ENCODE measurements around the gene FAHD1.
A peak's percentile ranks its signal among the peaks of the same experiment; 100 is the strongest.
"Not testable (repeated sequence)": the region's sequence is repeated elsewhere in the genome, so short reads cannot be mapped to it uniquely, and the experiment has no call there.

Gene FAHD1

DNA sequence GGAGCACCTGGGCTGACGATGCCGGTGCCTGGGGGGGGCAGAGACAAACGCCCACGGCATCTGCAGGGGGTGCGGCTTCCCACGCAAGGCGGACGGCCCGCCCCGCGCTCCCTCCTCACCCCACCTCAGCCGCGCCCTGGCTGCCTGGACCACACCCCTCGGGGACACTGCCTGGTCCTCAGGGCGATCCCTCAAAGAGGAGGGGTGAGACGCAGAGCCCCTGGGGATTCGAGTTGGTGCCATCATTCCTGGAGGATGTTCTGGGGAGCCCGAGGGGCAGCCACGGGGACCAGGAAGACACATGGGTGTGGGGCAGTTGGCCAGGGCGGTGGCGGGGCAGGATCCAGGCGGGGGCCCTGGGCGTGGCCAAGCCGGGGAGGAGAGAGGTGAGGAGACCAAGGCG lies 37.4 kb upstream of the FAHD1 start:
- DNase-seq (ENCODE audit: low read depth in 2 of 2) = no peak

DNA sequence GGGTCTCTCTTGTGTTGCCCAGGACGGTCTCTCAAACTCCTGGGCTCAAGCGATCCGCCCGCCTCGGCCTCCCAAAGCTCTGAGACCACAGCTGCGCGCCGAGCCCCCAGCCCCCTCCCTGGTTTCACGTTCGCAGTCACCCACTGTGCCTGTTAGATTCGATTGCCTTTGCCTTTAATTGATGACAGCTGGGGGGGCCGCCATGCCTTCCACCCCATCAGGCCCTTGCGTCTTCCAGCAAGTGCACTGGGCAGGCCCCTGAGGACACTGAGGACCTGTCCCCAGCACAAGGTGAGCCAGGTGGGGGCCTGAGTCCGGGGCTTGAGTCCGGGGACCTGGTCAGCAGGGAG lies 36.8 kb upstream of the FAHD1 start:
- DNase-seq (ENCODE audit: low read depth in 2 of 2) = no peak

DNA sequence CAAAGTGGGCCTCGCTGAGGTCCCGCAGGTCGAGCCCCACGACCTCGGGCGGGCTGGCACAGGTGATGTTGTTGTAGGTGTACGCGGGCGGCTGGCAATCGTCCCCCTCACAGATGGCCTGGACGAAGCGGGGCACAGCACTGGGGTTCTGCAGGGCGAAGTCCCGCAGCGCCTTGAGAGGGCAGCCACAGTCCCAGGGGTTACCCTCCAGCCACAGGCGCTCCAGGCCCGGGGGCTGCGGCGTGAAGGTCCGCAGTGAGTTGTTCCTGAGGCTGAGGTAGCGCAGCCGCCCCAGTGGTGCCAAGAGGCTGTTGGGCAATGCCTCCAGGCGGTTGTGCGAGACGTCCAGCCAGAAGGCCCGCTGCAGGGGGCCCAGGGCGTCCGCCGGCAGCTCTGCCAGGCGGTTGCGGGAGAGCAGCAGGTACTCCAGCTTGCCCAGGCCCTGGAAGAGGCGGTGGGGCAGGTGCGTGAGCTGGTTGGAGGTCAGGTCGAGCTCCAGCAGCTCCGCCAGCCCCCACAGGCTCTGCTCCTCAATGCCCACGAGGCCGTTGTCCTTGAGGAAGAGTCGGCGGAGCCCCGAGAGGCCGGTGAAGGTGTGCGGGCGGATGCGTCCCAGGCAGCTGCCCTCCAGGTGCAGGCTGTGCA lies 36.3 kb upstream of the FAHD1 start:
- no peak for DNase-seq (ENCODE audit: low read depth in 2 of 2)

DNA sequence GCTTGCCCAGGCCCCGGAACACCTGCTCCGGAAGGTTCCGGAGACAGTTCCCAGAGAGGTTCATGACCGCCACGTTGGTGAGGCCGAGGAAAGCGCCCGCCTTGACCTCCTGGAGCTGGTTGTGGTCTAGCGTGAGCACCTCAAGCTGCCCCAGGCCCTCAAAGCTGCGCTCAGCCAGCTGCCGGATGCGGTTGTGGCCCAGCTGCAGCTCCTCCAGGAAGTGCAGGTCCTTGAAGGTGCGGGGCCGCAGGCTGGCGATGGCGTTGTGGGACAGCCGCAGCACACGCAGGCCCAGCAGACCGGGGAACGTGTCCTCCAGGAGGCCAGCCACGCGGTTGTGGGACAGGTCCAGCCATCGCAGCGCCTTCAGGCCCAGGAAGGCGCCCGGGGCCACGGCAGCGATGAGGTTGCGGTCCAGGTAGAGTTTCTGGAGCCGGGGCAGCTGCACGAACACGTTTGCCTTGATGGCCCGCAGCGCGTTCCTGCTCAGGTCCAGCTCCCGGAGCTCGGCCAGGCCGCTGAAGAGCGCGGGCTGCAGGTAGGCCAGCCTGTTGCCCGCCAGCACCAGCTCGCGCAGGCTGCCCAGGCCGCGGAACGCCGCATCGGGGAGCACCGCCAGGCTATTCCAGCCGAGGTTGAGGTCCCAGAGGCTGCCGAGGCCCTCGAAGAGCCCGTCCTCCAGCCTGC lies 35.6 kb upstream of the FAHD1 start:
- DNase-seq (ENCODE audit: low read depth in 2 of 2) = no peak

DNA sequence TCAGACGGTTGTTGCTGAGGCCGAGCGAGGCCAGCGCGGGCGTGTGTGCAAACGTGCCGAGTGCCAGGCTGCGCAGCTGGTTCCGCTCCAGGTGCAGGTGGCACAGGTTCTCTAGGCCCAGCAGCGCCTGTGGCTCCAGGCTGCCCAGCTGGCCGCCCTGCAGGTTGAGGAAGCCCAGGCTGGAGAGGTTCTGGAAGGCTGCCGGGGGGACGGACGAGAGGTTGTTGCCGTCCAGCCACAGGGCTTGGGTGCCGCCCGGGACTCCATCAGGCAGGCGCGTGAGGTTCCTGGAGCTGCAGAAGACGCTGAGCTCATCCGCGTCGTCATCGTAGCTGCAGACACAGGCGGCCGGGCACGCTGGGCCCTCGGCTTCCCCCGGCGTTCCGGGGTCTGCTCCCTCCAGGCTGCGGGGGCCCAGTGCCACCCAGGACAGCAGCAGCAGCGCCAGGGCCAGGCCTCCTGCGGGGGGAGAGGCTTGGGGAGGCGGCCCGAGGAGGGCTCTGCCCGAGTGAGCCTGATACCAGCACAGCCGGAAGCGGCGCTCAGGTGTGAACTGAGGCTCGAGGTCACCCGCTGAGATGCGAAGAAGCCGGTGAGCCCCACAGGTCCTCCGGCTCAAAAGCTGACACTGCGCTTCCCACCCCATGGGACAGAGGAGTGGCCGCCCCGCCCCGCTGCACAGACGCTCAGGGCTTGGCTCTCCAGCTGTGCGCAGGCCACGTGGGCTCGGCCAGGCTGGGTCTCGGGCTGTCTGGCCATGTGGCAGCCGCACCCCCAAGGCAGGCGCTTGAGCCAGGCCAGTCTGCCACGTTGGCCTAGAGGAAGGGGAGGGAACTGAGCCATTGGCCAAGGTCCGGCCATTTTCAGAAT lies 34.8 kb upstream of the FAHD1 start:
- no peak for DNase-seq (ENCODE audit: low read depth in 2 of 2)

DNA sequence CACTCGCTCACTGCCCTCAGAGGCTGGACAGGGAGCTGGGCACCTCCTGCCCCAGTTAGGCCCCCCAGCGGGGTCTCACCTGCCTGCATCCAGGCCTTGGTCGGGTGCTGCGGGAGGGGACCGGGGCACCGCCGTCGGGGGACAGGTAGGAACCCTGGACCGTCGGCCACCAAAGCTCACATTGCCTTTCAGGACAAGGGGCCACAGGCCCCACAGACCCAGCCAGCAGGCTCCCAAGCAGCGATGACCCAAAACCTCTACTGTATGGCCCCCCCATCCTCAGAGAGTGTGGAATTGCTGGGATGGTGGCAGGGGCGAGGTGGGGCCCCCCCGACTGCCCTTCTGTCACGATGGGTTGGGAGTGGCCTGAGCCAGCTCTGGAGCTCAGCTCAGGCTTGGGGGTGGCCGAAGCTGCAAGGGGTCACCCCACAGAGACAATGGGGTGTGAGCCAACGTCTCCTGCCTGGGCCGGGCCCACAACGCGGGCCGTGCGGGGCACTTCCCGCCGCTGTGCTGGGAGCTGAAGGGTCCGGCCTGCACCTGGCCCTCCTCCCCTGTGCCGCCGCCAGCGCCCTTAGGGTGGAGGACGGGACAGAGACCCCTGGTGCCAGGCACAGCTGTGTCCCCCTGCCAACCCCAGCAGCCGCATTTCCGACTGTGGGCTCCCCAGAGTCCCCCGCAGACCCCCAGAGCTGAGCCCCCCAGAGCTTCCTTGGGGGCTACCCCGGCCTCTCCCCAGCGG lies 34.0 kb upstream of the FAHD1 start:
- no peak for DNase-seq (ENCODE audit: low read depth in 2 of 2)

DNA sequence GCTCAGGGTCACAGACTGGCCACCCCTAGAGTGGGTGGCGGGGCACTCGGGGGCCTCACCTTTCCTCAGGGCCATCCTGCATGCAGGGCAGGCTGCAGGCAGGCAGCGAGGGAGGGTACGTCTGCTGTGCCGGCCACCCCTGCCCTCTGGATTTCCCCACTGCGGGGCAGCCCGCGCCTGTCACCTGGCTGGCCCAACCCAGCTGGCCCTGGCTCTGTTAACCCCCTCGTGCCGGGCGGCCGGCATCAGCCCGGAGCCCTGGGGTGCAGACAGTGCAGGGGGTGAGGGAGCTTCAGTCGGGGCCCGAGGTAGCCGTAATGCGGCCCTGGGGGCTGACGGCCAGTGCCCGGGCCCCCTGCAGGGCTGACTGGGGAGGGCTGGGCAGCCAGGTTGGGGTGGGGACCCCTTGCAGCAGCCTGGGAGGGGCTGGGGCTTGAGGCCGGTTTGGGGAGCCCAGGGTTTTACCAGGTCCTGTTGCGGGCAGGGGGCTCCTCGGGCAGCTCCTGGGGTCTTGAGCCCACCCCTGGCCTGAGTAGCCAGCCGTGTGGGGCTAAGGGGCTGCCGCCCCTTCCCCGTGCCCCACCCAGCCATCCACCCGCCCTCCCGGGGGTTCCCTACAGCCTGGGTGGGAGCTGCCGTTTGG lies 33.3 kb upstream of the FAHD1 start, which contains the start of gene IGFALS:
Gene IGFALS, minus strand, starts transcription at position 128 of the 643 bp plus-strand sequence. Its CDS starts 53 bp downstream, at position 75.
- DNase-seq (ENCODE audit: low read depth in 2 of 2) = no peak

DNA sequence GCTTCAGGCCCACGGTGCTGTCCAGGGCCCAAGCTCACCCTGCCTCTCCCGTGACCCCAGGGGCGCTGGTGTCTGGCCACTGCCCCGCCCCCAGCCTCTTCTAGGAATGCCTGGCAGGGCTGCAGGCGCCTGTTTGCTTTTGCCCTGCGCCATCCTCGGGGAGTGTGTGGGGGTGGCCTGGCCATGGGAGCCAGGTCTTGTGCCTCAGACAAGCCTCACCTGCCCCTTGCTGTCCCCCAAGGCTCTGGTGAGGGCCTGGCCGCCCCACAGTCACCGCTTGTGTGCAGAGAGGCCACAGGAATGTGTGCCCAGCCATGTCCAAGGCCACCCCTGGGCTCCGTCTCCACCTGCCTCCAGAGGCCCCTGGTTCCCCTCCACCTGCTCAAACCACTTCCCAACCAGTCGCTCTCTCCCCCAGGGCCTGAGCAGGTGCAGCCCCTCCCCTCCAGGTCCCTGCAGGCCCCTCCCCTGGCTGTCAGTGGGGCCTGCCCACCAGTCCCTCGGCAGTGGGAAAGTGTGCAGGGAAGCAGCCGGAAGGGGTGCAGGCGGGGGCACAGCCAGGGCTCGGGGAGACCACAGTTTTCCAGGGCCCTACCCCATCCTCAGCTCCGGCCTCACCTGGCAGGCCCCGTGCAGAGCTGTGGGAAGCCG lies 32.7 kb upstream of the FAHD1 start:
- no peak for DNase-seq (ENCODE audit: low read depth in 2 of 2)

DNA sequence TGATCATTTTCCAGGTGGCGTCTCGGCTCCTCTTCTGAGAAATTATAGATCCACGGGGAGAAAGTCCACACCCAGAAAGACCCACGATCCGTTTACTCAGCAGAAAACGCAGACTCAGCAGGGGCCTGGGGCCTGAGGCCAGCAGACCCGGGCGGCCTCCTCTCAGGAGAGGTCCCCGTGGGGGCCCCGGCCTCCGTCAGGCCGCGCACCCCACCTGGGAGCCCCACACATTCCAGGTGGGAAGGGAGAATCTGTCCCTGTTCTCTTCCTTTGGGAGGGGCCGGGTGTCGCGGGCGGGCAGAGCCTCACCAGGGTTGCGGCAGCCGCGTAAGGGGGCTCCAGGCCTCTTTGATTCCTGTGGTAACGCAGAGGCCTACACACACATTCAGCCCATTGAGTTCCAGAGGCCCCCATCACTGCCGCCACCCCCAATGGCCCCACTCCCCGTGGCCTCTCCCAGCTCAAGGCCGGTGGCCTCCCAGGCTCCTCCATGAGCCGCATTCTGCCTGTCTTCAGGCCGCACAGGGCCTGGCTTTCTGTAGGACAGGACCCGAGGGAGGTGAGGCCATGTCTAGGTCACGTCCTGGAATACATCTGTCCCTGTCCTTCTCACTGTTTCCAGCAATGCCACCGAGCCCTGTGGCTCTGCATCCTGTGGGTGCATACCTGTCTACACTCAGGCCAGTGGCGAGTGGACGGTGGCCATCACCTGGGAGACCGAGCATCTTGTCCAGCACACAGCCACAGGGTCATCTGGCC lies 31.9 kb upstream of the FAHD1 start:
- no peak for DNase-seq (ENCODE audit: low read depth in 2 of 2)

DNA sequence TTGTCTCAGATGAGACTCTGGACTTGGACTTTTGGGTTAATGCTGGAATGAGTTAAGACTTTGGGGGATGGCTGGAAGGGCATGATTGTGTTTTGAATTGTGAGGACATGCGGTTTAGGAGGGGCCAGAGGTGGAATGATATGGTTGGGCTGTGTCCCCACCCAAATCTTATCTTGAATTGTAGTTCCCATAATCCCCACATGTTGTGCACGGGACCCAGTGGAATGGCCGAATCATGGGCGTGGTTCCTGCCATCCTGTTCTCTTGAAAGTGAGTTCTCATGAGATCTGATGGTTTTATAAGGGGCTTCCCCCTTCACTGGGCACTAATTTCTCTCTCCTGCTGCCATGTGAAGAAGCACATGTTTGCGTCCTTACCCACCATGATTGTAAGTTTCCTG lies 27.7 kb upstream of the FAHD1 start:
- not testable (repeated sequence) for DNase-seq (ENCODE audit: low read depth in 2 of 2)

DNA sequence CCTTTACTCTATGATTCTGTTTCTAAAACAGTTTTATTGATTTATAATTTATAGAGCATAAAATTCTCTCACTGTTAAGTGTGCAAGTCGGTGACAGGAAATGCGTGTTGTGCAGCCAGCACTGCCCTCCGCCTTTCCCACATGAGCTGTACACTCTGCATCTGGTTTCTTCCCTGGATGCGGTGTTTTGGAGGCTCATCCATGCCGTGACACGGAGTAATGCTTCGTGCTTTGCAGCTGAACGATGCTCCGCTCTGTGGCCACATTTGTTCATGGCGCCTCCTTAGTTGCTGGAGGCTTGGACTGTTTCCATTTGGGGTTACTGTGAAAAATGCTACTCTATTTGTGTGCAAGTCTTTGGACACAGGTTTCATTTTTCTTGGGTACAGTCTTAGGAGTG lies 26.3 kb upstream of the FAHD1 start:
- no peak for DNase-seq (ENCODE audit: low read depth in 2 of 2)

DNA sequence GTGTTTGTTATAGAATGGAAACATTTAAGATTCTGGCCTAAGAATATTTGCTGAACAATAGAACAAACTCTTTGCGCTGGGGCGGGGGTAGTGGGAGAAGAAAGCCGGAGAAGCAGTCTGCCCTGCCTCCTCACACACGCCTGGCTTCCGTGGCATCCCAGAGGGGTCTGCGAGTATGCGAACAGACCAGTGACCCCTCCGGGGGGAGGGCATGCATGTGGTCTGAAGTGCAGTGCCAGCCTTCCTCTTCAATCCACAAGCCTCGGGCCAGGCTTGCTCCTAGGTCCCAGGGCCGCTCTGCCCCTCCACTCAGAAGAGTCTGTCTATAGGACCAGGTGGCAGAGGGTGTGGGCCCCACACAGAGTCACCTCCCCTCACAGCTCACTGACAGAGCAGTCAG lies 19.4 kb upstream of the FAHD1 start:
- no peak for DNase-seq (ENCODE audit: low read depth in 2 of 2)

DNA sequence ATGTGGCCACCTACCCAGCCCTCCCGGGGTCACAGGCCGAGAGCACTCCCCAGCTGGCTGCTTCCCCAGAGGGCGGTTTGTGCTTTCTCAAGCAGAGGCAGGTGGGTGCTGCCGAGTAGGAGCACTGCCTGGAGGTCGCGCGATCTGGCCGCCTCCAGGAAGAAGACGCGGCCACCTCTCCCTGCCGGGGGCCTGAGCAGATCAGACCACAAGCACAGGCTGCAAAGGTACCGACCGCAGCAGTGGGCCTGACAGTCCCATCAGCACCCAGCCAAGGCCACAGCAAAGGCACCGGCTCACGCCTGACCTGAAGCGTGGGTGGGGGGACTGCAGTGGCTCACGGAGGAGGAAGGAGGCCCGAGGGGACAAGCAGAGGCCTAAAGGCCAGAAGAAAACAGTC lies 18.3 kb upstream of the FAHD1 start:
- DNase-seq (ENCODE audit: low read depth in 2 of 2) = no peak

DNA sequence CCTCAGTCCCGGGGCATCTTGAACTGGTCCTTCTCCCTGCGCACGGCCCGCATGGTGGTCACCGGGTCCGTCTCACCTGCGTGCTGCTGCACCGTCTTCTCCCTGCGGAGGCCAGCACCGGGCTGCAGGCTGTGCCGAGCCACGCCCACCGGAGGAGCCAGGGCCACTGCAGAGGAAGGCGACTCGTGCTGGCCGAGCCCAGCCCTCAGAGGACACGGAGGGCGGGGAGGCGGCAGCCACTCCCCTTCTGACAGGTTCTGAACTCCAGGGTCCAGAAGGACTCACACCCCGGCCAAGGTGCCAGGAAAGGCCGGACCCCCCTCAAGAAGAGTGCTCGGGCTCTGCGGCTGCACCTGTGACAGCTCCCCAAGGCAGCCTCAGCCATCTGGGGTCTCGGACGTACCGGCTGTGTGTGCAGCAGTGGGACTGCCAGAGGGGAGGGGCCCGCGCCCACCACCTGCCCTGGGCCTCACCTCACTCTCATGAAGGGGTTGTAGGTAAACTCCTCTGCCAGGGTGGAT lies 17.7 kb upstream of the FAHD1 start:
- no peak for DNase-seq (ENCODE audit: low read depth in 2 of 2)

DNA sequence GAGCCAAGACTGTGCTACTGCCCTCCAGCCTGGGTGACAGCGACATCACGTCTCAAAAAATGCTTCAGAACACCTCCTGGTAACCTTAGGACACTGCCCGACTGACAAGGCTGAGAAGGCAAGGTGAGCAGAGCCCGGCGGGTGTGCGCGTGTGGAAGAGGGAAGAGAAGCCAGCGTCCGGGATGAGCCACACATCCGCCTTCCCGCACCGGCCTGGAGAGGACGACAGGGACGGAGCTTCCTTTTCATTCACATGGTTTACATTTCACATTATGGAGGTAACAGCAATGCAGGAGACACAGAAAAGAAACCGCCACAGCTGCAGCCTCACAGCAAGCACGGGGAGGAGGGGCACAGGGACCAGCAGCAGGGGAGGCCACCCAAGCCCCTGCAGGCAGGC lies 16.9 kb upstream of the FAHD1 start:
- DNase-seq (ENCODE audit: low read depth in 2 of 2) = no peak

DNA sequence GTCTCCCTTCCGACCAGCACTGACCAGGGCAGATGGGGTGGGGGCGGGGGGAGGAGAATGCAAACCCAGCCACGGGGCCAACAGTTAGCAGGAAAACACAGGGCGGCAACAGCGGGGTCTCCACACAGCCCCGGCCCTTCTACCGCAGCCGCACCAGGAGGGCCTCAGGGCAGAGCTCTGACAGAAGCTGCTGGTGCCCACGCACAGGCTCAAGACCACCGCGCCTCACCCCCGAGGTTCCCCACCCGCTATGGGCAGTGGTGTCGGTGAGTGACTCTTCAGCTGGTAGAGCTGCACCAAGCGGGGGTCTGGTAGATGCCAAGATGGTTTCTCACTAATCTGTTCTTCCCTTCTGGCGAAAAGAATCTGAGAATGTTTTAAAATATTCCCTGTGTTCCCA lies 16.5 kb upstream of the FAHD1 start:
- no peak for DNase-seq (ENCODE audit: low read depth in 2 of 2)

DNA sequence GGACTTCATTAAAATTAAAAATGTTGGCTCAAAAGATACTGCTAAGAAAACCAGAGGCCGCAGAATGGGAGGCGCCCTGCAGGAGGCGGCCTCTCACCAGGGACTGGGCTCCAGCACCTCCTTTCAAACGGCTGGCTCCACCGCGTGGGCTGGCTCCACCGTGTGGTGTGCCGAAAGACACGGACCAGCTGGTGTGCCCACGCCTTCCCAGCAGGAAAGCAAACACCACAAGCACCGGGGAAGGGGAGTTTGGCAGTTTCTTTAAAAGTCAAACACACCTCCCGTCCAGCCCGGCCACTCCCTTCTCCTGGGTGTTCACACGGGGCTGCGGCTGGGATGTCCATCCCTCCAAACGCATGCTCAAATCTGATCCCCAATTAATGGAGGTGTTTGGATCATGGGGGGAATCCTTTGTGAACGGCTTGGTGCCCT lies 14.3 kb upstream of the FAHD1 start:
- DNase-seq (ENCODE audit: low read depth in 2 of 2) = peak in 1 of 2 donors; percentile 20

DNA sequence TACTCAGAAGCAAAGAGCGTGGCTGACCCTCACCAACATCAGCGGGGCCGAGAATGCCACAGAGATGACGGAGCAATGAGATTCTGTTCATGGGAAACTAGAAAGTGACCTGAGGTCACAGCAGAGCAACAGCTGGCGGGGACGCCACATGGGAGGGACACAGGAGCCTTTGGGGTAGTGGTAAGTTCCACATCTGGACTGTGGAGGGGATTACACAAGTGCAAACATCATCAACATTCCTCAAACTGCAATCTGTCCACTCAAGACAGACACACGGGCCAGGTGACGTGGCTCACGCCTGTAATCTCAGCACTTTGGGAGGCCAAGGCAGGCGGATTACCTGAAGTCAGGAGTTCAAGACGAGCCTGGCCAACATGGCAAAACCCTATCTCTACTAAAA lies 11.5 kb upstream of the FAHD1 start:
- no peak for DNase-seq (ENCODE audit: low read depth in 2 of 2)

DNA sequence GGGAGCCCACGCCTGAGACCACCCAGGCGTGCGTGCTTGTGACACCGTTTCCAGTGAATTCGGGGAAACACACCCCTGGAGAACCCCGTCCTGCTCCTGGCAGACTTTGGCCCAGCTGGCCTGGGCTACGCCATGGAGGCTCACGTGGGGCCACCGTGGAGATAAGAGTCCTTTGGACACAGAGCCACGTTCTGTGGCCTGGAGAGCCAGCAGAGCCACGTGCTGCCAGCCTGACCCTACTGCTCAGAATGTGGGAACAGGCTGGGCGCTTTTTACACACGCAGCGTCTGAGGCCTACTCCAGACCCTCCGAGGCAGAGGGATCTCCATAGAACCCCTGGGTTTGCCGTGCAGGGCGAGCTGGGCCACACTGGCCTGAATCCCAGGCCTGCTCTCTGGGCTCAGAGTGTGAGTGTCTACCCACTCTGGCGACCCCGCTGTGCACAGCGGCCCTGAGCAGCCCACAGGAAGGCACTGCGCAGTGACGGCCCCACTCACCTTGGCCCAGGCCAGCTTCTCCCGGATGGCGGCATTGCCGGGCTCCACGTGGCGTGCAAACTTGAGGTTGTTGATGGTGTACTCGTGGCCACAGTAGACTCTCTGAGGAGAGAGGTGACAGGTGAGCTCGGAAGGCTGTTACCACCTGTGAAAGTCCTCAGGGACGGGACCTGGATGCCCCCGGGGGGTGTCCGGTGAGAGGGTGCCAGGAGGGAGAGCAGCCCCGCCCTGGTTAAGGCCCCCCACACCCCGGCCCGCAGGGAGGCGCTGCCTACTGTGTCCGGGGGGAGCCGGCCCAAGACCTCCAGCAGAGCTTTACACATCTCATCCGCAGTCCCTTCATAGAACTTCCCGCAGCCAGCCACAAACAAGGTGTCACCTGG lies 10.4 kb upstream of the FAHD1 start:
- DNase-seq (ENCODE audit: low read depth in 2 of 2) = no peak
